Natural killer cell treated with Interleukin-12 subunit alpha and Interleukin-12 subunit beta and Interleukin-15 and Interleukin-18, amount 100 ng/mL, for 72 hours (primary cell): ENCODE results near the gene FAM131A. TPM values are rescaled to one million over a fixed set of nuclear protein-coding genes. Genes with fewer than 3 reads are reported as not detected.

ENCODE experiments used
- ATAC-seq, 2 donors: fragments of 150-1000 bp; cut with Tn5 transposase in 1 of 2; sonication (Bioruptor Pico), chemical (Tn5 transposase) in 1 of 2; 2 replicates each; pipeline ENCODE4 v1.10.0; 2021
- DNase-seq: peaks from one replicate; pipeline ENCODE4 v3.0.0; 2022; ENCODE audit warnings: low spot score
- H3K27ac Mint-ChIP-seq, 2 donors: 1 replicate in 1 of 2; 2 replicates in 1 of 2; pipeline ENCODE4 v1.8.0; 2022; ENCODE audit warnings: mixed read lengths in 2 of 2, mild to moderate bottlenecking in 1 of 2, moderate library complexity in 1 of 2
- H3K27me3 Mint-ChIP-seq, 2 donors: 1 replicate in 1 of 2; 2 replicates in 1 of 2; pipeline ENCODE4 v1.8.0; 2022; ENCODE audit warnings: mixed read lengths in 2 of 2
- H3K36me3 Mint-ChIP-seq: one replicate; pipeline ENCODE4 v1.8.0; 2022; ENCODE audit warnings: mixed read lengths
- H3K4me1 Mint-ChIP-seq, 2 donors: 1 replicate in 1 of 2; 2 replicates in 1 of 2; pipeline ENCODE4 v1.8.0; 2022; ENCODE audit warnings: low read depth in 2 of 2, mixed read lengths in 2 of 2, mild to moderate bottlenecking in 1 of 2
- H3K4me3 Mint-ChIP-seq: one replicate; pipeline ENCODE4 v1.8.0; 2022; ENCODE audit warnings: mixed read lengths
- H3K9me3 Mint-ChIP-seq: 2 replicates; pipeline ENCODE4 v1.8.0; 2022; ENCODE audit warnings: mixed read lengths
- total RNA-seq, 2 donors: library from RNA; stranded (reverse); gene quantifications; one replicate each; pipeline ENCODE4 v1.2.3, GENCODE V29; 2022

The FAM131A gene
- total RNA-seq, 2 donors from 2014 or later: 3.2 to 5.8 TPM

GRCh38 chr3:184325269-184325668 is 12.1 kb upstream of the FAM131A start:
- Mint-ChIP-seq H3K27me3 (no peaks in the 10 kb centered on the region), H3K9me3 (no peaks in the 10 kb centered on the region), H3K4me3 (no peak overlapping the region), H3K4me1 (peaks cover 22 to 23% of the 10 kb centered on the region in 2 donors), H3K27ac (no peak overlapping the region), H3K36me3 (peaks cover 57% of the 10 kb centered on the region)
- DNase-seq (no peak), ATAC-seq (no peak)

GRCh38 chr3:184325715-184326369 is 11.6 kb upstream of the FAM131A start:
- H3K27ac Mint-ChIP-seq: no peak overlapping the region
- H3K36me3 Mint-ChIP-seq: peaks cover 55% of the 10 kb centered on the region
- DNase-seq (no peak), ATAC-seq (no peak)
- H3K27me3 Mint-ChIP-seq: no peaks in the 10 kb centered on the region
- H3K4me3 Mint-ChIP-seq: no peak overlapping the region
- H3K4me1 Mint-ChIP-seq: peaks cover 20 to 21% of the 10 kb centered on the region in 2 donors
- no peaks in the 10 kb centered on the region for H3K9me3 Mint-ChIP-seq

DNA sequence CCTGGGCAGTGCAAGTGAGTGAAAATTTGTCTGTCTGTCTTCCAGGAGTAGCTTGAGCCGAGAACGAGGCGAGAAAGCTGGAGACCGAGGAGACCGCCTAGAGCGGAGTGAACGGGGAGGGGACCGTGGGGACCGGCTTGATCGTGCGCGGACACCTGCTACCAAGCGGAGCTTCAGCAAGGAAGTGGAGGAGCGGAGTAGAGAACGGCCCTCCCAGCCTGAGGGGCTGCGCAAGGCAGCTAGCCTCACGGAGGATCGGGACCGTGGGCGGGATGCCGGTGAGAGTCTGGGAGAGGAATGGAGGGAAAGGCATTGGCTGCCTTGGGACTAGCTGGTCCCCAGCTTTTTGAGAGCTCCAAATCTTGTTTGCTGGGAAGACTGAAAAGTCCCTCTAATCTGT is 10.2 kb upstream of the FAM131A start:
- no peaks in the 10 kb centered on the region for H3K9me3 Mint-ChIP-seq

DNA sequence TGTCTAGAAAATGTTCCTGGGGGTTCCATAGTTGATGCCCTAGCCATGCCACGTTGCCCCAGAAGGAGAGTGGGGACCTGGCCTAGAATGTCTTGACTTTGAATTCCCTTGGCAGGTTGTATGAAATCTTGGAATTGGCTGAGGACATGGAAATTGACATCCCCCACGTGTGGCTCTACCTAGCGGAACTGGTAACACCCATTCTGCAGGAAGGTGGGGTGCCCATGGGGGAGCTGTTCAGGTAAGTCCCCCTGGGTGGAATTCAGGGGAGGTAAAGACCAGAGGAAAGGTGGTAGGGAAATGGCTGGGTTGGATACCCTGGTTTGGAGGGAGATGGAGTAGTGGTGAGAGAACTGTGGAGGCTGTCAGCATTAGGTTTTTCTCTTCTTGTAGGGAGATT is 8.9 kb upstream of the FAM131A start:
- no peaks in the 10 kb centered on the region for H3K9me3 Mint-ChIP-seq
- H3K27me3 Mint-ChIP-seq: no peaks in the 10 kb centered on the region
- no peak overlapping the region for H3K4me3 Mint-ChIP-seq
- H3K36me3 Mint-ChIP-seq: peaks cover 54% of the 10 kb centered on the region
- ATAC-seq (no peak), DNase-seq (no peak)
- H3K27ac Mint-ChIP-seq: peak overlapping the region in 1 of 2 donors; percentile 25
- peaks cover 27 to 34% of the 10 kb centered on the region in 2 donors for H3K4me1 Mint-ChIP-seq

More for the DNA sequence above, 10.2 kb upstream of the FAM131A start:
- ATAC-seq: no peak
- Mint-ChIP-seq H3K27me3 (no peaks in the 10 kb centered on the region), H3K27ac (peak overlapping the region in 1 of 2 donors; percentile 16), H3K4me3 (no peak overlapping the region), H3K4me1 (peaks cover 13 to 21% of the 10 kb centered on the region in 2 donors), H3K36me3 (peaks cover 47% of the 10 kb centered on the region)
- DNase-seq: no peak

DNA sequence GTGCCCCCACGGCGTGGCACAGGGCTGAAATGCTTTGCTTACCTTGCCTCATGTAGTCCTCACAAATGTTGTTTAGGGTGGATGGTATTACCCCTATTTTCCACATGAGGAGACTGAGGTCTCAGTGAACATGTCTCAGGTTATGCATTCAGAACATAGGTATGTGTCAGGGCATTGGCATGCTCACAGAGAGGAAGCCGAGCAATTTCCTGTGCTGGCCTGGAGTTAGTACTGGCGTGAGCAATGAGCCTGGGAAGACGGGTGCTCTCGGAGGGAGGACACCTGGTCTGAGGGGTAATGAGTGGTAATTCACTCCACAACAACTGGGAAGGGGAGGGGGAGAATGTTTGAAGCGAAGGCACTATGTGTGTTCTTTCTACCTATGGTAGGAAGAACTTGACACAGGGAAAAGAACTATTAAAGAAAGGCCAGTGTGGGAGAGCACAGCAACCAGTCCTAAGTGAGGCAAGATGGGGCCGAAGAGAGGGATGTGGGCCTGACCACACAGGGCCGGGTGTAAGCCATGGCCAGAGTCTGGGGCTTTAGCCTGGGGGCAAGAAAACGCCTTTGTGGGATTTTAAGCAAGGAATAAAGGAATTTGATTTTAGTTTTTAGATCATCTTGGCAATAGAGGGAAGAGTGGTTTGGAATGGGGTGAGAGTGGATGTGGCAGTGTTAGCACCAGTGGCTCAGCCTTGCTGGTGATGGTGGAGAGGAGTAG is 4.9 kb upstream of the FAM131A start:
- peak overlapping the region; percentile 62 to 70 for H3K27ac Mint-ChIP-seq
- no peak overlapping the region for H3K4me3 Mint-ChIP-seq
- no peaks in the 10 kb centered on the region for H3K27me3 Mint-ChIP-seq

DNA sequence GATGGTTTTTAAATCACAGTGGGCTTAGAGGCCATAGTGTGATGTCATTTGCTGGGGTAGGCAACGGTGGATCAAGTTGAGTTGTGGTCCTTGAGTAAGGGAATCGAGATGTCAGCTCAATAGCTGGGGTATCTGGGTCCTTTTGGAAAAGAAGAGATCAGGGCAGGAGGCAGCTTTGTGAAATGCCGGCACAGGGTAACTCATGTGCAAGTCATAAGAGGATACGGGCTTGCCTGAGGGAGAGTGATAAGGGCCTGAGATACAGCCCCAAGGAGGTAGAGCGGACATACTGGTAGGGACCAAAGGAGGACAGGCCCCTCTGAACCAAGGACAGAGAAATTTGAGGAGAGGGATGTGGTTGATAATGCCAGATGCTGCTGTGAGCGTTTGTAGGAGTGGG is 4.2 kb upstream of the FAM131A start:
- DNase-seq (no peak), ATAC-seq (no peak)
- Mint-ChIP-seq H3K4me1 (peaks cover 58 to 60% of the 10 kb centered on the region in 2 donors), H3K27me3 (no peaks in the 10 kb centered on the region), H3K4me3 (peak overlapping the region; percentile 14), H3K9me3 (no peaks in the 10 kb centered on the region), H3K27ac (peak overlapping the region; percentile 62 to 70), H3K36me3 (peaks cover 40% of the 10 kb centered on the region)

More for the DNA sequence above, 4.9 kb upstream of the FAM131A start:
- ATAC-seq (no peak), DNase-seq (no peak)
- H3K9me3 Mint-ChIP-seq: no peaks in the 10 kb centered on the region
- H3K4me1 Mint-ChIP-seq: peaks cover 51 to 53% of the 10 kb centered on the region in 2 donors
- peaks cover 42% of the 10 kb centered on the region for H3K36me3 Mint-ChIP-seq

GRCh38 chr3:184333700-184334099 is 3.7 kb upstream of the FAM131A start:
- DNase-seq (no peak), ATAC-seq (no peak)
- peaks cover 38% of the 10 kb centered on the region for H3K36me3 Mint-ChIP-seq
- H3K4me1 Mint-ChIP-seq: peaks cover 57 to 58% of the 10 kb centered on the region in 2 donors
- H3K4me3 Mint-ChIP-seq: peak overlapping the region; percentile 14
- H3K27me3 Mint-ChIP-seq: no peaks in the 10 kb centered on the region
- peak overlapping the region; percentile 62 to 70 for H3K27ac Mint-ChIP-seq
- no peaks in the 10 kb centered on the region for H3K9me3 Mint-ChIP-seq

- DNase-seq: no peak
- no peaks in the 10 kb centered on the region for H3K27me3 Mint-ChIP-seq
- H3K4me3 Mint-ChIP-seq: peak overlapping the region; percentile 40
- peak overlapping the region; percentile 62 to 70 for H3K27ac Mint-ChIP-seq
- H3K36me3 Mint-ChIP-seq: peaks cover 29% of the 10 kb centered on the region
- no peaks in the 10 kb centered on the region for H3K9me3 Mint-ChIP-seq
- H3K4me1 Mint-ChIP-seq: peaks cover 55% of the 10 kb centered on the region in 2 donors
- ATAC-seq: peak in 1 of 2 donors; percentile 57
Measured at GRCh38 chr3:184334470-184335158, 2.8 kb upstream of the FAM131A start.

DNA sequence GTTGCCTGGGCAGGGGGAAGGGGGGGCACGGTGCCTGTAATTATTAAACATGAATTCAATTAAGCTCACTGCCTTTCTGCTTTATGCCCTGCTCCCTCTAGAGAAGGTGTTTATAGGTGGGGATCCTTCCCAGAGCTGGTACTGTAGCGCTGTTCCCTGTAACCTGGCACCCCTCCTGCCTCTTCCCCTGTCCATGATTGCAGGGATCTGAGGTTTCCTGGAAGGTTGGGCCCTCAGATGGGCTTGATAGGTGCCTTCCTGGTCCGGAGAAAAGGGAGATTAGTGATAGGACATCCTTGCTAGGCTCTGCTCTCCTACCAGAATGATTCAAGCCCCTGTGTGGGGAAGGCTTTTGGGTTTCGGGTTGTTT is 2.1 kb upstream of the FAM131A start:
- peak overlapping the region; percentile 62 to 70 for H3K27ac Mint-ChIP-seq
- H3K9me3 Mint-ChIP-seq: no peaks in the 10 kb centered on the region
- no peak for ATAC-seq
- H3K4me1 Mint-ChIP-seq: peaks cover 53 to 54% of the 10 kb centered on the region in 2 donors
- H3K27me3 Mint-ChIP-seq: no peaks in the 10 kb centered on the region
- peak overlapping the region; percentile 86 for H3K4me3 Mint-ChIP-seq
- peaks cover 26% of the 10 kb centered on the region for H3K36me3 Mint-ChIP-seq
- DNase-seq: no peak

DNA sequence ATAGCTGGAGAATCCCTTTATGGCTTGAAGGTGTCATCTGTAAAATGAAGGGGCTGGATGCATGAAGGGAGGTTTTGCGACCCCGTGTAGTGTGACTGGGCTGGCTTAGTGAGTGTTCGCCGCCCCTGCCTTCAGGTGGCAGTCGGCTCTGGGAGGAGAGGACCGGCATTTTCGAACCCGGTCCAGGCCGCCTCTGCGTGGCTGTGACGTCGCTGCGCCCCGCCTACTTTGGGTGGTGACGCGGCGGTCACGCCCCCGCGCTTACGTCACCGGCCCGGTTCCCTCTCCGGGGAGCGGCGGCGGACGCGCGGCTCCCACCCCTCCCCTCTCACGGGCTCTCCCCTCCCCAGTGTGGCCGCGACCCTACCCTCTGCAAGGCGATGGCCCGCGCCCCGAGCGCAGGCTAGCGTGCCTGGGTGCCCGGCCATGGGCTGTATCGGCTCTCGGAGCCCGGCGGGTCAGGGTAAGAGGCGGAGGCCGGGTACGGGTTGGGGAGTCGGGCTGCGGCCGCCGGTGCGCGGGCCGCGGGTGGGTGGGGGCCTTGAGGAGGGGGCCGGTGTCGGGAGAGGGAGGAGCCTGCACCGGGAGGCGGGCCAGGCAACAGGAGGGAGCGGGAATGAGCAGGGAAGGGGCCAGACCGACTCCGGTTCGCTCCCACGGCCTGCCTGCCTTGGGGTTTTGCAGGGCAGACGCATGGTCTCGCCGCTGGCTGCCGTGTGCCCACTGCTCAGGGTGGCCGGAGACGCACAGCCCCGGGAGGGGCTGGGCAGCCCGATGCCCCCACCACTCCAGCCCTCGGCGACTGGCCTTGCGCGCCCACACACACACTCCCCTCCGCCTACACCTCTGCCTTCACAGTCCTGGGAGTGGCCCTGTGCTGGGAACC is 1.5 kb upstream of the FAM131A start:
- peaks cover 25% of the 10 kb centered on the region for H3K36me3 Mint-ChIP-seq
- H3K4me3 Mint-ChIP-seq: peak overlapping the region; percentile 86
- peak overlapping the region; percentile 68 to 70 for H3K27ac Mint-ChIP-seq
- DNase-seq: peak; percentile 86
- peaks cover 57 to 58% of the 10 kb centered on the region in 2 donors for H3K4me1 Mint-ChIP-seq
- H3K9me3 Mint-ChIP-seq: no peaks in the 10 kb centered on the region
- no peaks in the 10 kb centered on the region for H3K27me3 Mint-ChIP-seq
- ATAC-seq: peak; percentile 84 to 89

GRCh38 chr3:184336547-184337398 is 627 bp upstream of the FAM131A start:
- H3K9me3 Mint-ChIP-seq: no peaks in the 10 kb centered on the region
- peak overlapping the region in 1 of 2 donors; percentile 68 for H3K27ac Mint-ChIP-seq
- peaks cover 21% of the 10 kb centered on the region for H3K36me3 Mint-ChIP-seq
- ATAC-seq (no peak), DNase-seq (no peak)
- peaks cover 56 to 60% of the 10 kb centered on the region in 2 donors for H3K4me1 Mint-ChIP-seq
- H3K4me3 Mint-ChIP-seq: peak overlapping the region; percentile 86
- no peaks in the 10 kb centered on the region for H3K27me3 Mint-ChIP-seq

- no peak overlapping the region for H3K4me3 Mint-ChIP-seq
Measured at GRCh38 chr3:184337981-184338380, 581 bp downstream of the FAM131A start.

More at GRCh38 chr3:184337981-184338380, 581 bp downstream of the FAM131A start:
- DNase-seq (no peak), ATAC-seq (no peak)
- Mint-ChIP-seq H3K27ac (no peak overlapping the region), H3K4me1 (peaks cover 46 to 50% of the 10 kb centered on the region in 2 donors), H3K27me3 (no peaks in the 10 kb centered on the region), H3K36me3 (peaks cover 12% of the 10 kb centered on the region), H3K9me3 (no peaks in the 10 kb centered on the region)
